Measurements from ENCODE around the gene KPNA1.

The KPNA1 gene

GRCh38 chr3:122396511-122396910, 118.2 kb downstream of the KPNA1 start:
- no peaks in the 10 kb centered on the region for H3K9me3 ChIP-seq (ENCODE audit: severe bottlenecking)
- peaks cover 9% of the 10 kb centered on the region for H3K4me1 ChIP-seq (ENCODE audit: insufficient read depth, poor library complexity, severe bottlenecking)
- H3K27me3 ChIP-seq (ENCODE audit: insufficient read depth, poor library complexity, severe bottlenecking), result no peaks in the 10 kb centered on the region
- no peaks in the 10 kb centered on the region; the same call in 1 of the 2 replicates for H3K36me3 ChIP-seq (ENCODE audit: low read depth)
- no peak overlapping the region for H3K4me3 ChIP-seq (ENCODE audit: severe bottlenecking)
- ATAC-seq (ENCODE audit: low read depth) (no peak), DNase-seq (ENCODE audit: low spot score) (no peak)
- TF ChIP-seq CTCF (IDR thresholded peaks at IDR 0.05; ENCODE audit: poor library complexity, severe bottlenecking), result no peak
- no peak overlapping the region for H3K27ac ChIP-seq (ENCODE audit: poor library complexity, severe bottlenecking)

GRCh38 chr3:122395582-122395981, 119.2 kb downstream of the KPNA1 start:
- Histone ChIP-seq H3K4me3 (ENCODE audit: severe bottlenecking) (no peak overlapping the region), H3K27ac (ENCODE audit: poor library complexity, severe bottlenecking) (no peak overlapping the region), H3K27me3 (ENCODE audit: insufficient read depth, poor library complexity, severe bottlenecking) (no peaks in the 10 kb centered on the region), H3K36me3 (ENCODE audit: low read depth) (no peaks in the 10 kb centered on the region; the same call in 1 of the 2 replicates), H3K9me3 (ENCODE audit: severe bottlenecking) (no peaks in the 10 kb centered on the region), H3K4me1 (ENCODE audit: insufficient read depth, poor library complexity, severe bottlenecking) (peaks cover 9% of the 10 kb centered on the region)
- no peak for ATAC-seq (ENCODE audit: low read depth)
- no peak for DNase-seq (ENCODE audit: low spot score)
- TF ChIP-seq CTCF (IDR thresholded peaks at IDR 0.05; ENCODE audit: poor library complexity, severe bottlenecking), result no peak

GRCh38 chr3:122394173-122394572, 120.6 kb downstream of the KPNA1 start:
- no peak overlapping the region for H3K4me3 ChIP-seq (ENCODE audit: severe bottlenecking)
- no peak for TF ChIP-seq CTCF (IDR thresholded peaks at IDR 0.05; ENCODE audit: poor library complexity, severe bottlenecking)
- no peaks in the 10 kb centered on the region for H3K9me3 ChIP-seq (ENCODE audit: severe bottlenecking)
- ATAC-seq (ENCODE audit: low read depth) (peak; percentile 38; the same call in 1 of the 3 replicates), DNase-seq (ENCODE audit: low spot score) (no peak)
- no peaks in the 10 kb centered on the region; the same call in 1 of the 2 replicates for H3K36me3 ChIP-seq (ENCODE audit: low read depth)
- peaks cover 9% of the 10 kb centered on the region for H3K4me1 ChIP-seq (ENCODE audit: insufficient read depth, poor library complexity, severe bottlenecking)
- peak overlapping the region; percentile 2 for H3K27ac ChIP-seq (ENCODE audit: poor library complexity, severe bottlenecking)
- no peaks in the 10 kb centered on the region for H3K27me3 ChIP-seq (ENCODE audit: insufficient read depth, poor library complexity, severe bottlenecking)

GRCh38 chr3:122392868-122393844, 121.6 kb downstream of the KPNA1 start:
- no peaks in the 10 kb centered on the region; the same call in 1 of the 2 replicates for H3K36me3 ChIP-seq (ENCODE audit: low read depth)
- TF ChIP-seq CTCF (IDR thresholded peaks at IDR 0.05; ENCODE audit: poor library complexity, severe bottlenecking), result peak; percentile 93
- no peaks in the 10 kb centered on the region for H3K9me3 ChIP-seq (ENCODE audit: severe bottlenecking)
- H3K27ac ChIP-seq (ENCODE audit: poor library complexity, severe bottlenecking), result peak overlapping the region; percentile 2
- DNase-seq (ENCODE audit: low spot score) (no peak), ATAC-seq (ENCODE audit: low read depth) (no peak)
- no peak overlapping the region for H3K4me3 ChIP-seq (ENCODE audit: severe bottlenecking)
- no peaks in the 10 kb centered on the region for H3K27me3 ChIP-seq (ENCODE audit: insufficient read depth, poor library complexity, severe bottlenecking)
- peaks cover 9% of the 10 kb centered on the region for H3K4me1 ChIP-seq (ENCODE audit: insufficient read depth, poor library complexity, severe bottlenecking)

Measured in RWPE2 (cell line).